Spleen (tissue), 11 donors: ENCODE data around the gene SUSD6. TPM values are rescaled to one million over a fixed set of nuclear protein-coding genes. Genes with fewer than 3 reads are reported as not detected.
"Not testable (repeated sequence)": the region's sequence is repeated elsewhere in the genome, so short reads cannot be mapped to it uniquely, and the experiment has no call there.

Experiments
- DNase-seq: peaks from one replicate; pipeline ENCODE4 v3.0.0-alpha.2; 2020
- H3K27ac ChIP-seq, 8 donors: fragments of 200-600 bp; sonication (generic) in 7 of 8; 1 replicate in 4 of 8; 2 replicates in 4 of 8; pipeline versions ENCODE4 v1.5.0 to v1.8.0; 2016 to 2021; ENCODE audit warnings: inconsistent platforms in 4 of 8, mild to moderate bottlenecking in 4 of 8, moderate library complexity in 1 of 8
- H3K27me3 ChIP-seq, 7 donors: fragments of 200-600 bp; sonication (generic) in 6 of 7; replicated peaks in 1 of 7; 1 replicate in 4 of 7; 2 replicates in 3 of 7; pipeline versions ENCODE4 v1.5.0 to v1.8.0; 2016 to 2021; ENCODE audit warnings: inconsistent platforms in 3 of 7, mild to moderate bottlenecking in 1 of 7
- H3K36me3 ChIP-seq, 6 donors: fragments of 200-600 bp; sonication (generic) in 5 of 6; 1 replicate in 4 of 6; 2 replicates in 2 of 6; pipeline versions ENCODE4 v1.5.0 to v1.8.0; 2016 to 2021; ENCODE audit warnings: inconsistent platforms in 2 of 6
- H3K4me1 ChIP-seq, 6 donors: fragments of 200-600 bp; sonication (generic) in 5 of 6; 1 replicate in 3 of 6; 2 replicates in 3 of 6; pipeline versions ENCODE4 v1.5.0 to v1.8.0; 2016 to 2021; ENCODE audit warnings: inconsistent platforms in 3 of 6
- H3K4me3 ChIP-seq, 8 donors: fragments of 200-600 bp; sonication (generic) in 7 of 8; 1 replicate in 4 of 8; 2 replicates in 4 of 8; pipeline versions ENCODE4 v1.5.0 to v1.8.0; 2016 to 2021; ENCODE audit warnings: inconsistent platforms in 4 of 8, mild to moderate bottlenecking in 4 of 8, moderate library complexity in 2 of 8
- H3K9me3 ChIP-seq, 8 donors: fragments of 200-600 bp; sonication (generic) in 7 of 8; 1 replicate in 4 of 8; 2 replicates in 4 of 8; pipeline versions ENCODE4 v1.5.0 to v1.8.0; 2016 to 2021; ENCODE audit warnings: inconsistent platforms in 4 of 8
- POLR2A ChIP-seq, 3 donors: fragments of 450-650 bp; IDR thresholded peaks; one replicate each; pipeline ENCODE4 v1.5.1; 2017; ENCODE audit warnings: antibody characterized with exemption in 3 of 3, mild to moderate bottlenecking in 1 of 3
- POLR2AphosphoS5 ChIP-seq, 3 donors: sonication (generic); formaldehyde crosslinking; IDR thresholded peaks; one replicate each; pipeline ENCODE4 v1.5.1; 2017; ENCODE audit warnings: antibody characterized with exemption in 3 of 3
- WGBS, 5 donors: extraction: QIAGEN DNeasy Blood & Tissue Kit in 3 of 5; methylation state at CpG; one replicate each; pipeline versions ENCODE4 v1.1.5 to v1.1.7; 2013 to 2018; 5-methylcytosine and 5-hydroxymethylcytosine counted together
- intact Hi-C: fragments of 100-400 bp; cut with DNase I; formaldehyde crosslinking; loops from one replicate; pipeline ENCODE4 v1.15.0; 2023; ENCODE audit warnings: low total_unique reads
- polyA plus RNA-seq, 3 donors: library from polyadenylated mRNA; stranded (reverse); fragments of 200-250 nt; gene quantifications; one replicate each; pipeline ENCODE4 v1.2.1, GENCODE V29; 2013
- total RNA-seq, 7 donors: library from RNA; depleted of rRNA in 3 of 7; stranded (reverse); fragments of >200 nt in 3 of 7; fragmentation: NEBNext Ultra II Directional in 4 of 7; extraction: Animal tissue kit (Norgen Biotek cat#: 25700) in 4 of 7; gene quantifications; one replicate each; pipeline versions ENCODE4 v1.1.0 to v1.2.1, GENCODE V29; 2016 to 2021
- TF ChIP-seq, protein P1 (sequence below), 11 experiments: fragments of 200-600 bp in 7 of 11; fragments of 450-650 bp in 4 of 11; sonication (generic) in 4 of 11; IDR thresholded peaks in 8 of 11; conservative IDR thresholded peaks in 3 of 11; 1 replicate in 7 of 11; 2 replicates in 4 of 11; pipeline versions ENCODE4 v1.4.0 to v1.8.0; 2016 to 2021; ENCODE audit warnings: antibody characterized with exemption in 11 of 11, inconsistent platforms in 4 of 11, mild to moderate bottlenecking in 1 of 11
- donor health status: healthy with polysubstance abuse.
- donor health status: DM: no; HTN: no; CAD: no; lungs with moderate emphysema.
- donor health status: DM: no; HTN: no; CAD: no.
- donor health status: Bipolar disorder and iron deficiency.
- donor health status: healthy.
- donor health status: DM: no; HTN: no; CAD: no.
- donor health status: DM: yes; HTN: yes; CAD: no.

The SUSD6 gene
- total and polyA plus RNA-seq, 10 donors: 10.7 to 120 (median 86.4) TPM

DNA sequence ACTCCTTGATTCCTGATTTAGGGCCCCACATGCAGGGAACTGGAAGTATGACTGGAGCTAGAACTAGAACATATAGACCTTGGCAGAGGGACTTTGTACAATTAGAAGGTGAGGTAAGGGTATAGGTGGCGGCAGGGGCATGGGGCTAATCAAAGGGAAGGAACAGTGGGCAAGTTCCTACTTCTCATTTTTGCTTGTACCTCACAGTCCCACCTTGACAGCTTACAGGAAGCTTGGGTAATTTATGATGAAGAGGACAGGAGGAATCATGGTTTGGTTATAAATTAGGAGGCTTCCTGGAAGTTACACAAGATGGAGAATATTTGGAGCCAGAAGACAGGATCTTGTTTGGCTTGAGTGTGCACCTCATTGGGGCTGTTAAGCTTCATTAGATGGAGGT lies 33.4 kb downstream of the SUSD6 start:
- DNase-seq: no peak
- H3K27me3 ChIP-seq: no peaks in the 10 kb centered on the region
- 52 to 74% (median 63%) methylated on average over 1 of the region's 1 CpG for WGBS, 5 donors
- H3K27ac ChIP-seq: peak overlapping the region in 7 of 8 donors; percentile 54 to 85 (median 77)
- H3K4me1 ChIP-seq: peaks cover 48 to 100% (median 81%) of the 10 kb centered on the region in 6 donors
- H3K36me3 ChIP-seq: peaks cover 0 to 22% (median 3%) of the 10 kb centered on the region in 6 donors
- H3K9me3 ChIP-seq: peaks cover 0 to 29% (median 24%) of the 10 kb centered on the region in 8 donors
- TF ChIP-seq POLR2AphosphoS5 (IDR thresholded peaks at IDR 0.05) (no peak), POLR2A (IDR thresholded peaks at IDR 0.05) (no peak)
- TF ChIP-seq, protein P1, sequence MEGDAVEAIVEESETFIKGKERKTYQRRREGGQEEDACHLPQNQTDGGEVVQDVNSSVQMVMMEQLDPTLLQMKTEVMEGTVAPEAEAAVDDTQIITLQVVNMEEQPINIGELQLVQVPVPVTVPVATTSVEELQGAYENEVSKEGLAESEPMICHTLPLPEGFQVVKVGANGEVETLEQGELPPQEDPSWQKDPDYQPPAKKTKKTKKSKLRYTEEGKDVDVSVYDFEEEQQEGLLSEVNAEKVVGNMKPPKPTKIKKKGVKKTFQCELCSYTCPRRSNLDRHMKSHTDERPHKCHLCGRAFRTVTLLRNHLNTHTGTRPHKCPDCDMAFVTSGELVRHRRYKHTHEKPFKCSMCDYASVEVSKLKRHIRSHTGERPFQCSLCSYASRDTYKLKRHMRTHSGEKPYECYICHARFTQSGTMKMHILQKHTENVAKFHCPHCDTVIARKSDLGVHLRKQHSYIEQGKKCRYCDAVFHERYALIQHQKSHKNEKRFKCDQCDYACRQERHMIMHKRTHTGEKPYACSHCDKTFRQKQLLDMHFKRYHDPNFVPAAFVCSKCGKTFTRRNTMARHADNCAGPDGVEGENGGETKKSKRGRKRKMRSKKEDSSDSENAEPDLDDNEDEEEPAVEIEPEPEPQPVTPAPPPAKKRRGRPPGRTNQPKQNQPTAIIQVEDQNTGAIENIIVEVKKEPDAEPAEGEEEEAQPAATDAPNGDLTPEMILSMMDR (IDR thresholded peaks at IDR 0.05 in 8 of 11, conservative IDR thresholded peaks at IDR 0.05 in 3 of 11): no peak
- intact Hi-C loops: no loop called here
- H3K4me3 ChIP-seq: peak overlapping the region in 1 of 8 donors; percentile 44

- intact Hi-C loops: no loop called here
- Histone ChIP-seq H3K4me3 (no peak overlapping the region), H3K9me3 (peaks cover 0 to 10% (median 8%) of the 10 kb centered on the region in 8 donors), H3K27ac (peak overlapping the region in 5 of 8 donors; percentile 83 to 95 (median 90)), H3K27me3 (no peaks in the 10 kb centered on the region), H3K4me1 (peaks cover 69 to 100% (median 94%) of the 10 kb centered on the region in 6 donors), H3K36me3 (peaks cover 0 to 7% (median 2%) of the 10 kb centered on the region in 6 donors)
- 67 to 86% (median 78%) methylated on average over 2 of the region's 2 CpGs for WGBS, 5 donors
- DNase-seq: no peak
- TF ChIP-seq POLR2AphosphoS5 (IDR thresholded peaks at IDR 0.05) (no peak), POLR2A (IDR thresholded peaks at IDR 0.05) (no peak)
- TF ChIP-seq, protein P1 (IDR thresholded peaks at IDR 0.05 in 8 of 11, conservative IDR thresholded peaks at IDR 0.05 in 3 of 11): no peak
Measured at GRCh38 chr14:69647213-69647612, 35.8 kb downstream of the SUSD6 start.

GRCh38 chr14:69647642-69648041 lies 36.2 kb downstream of the SUSD6 start:
- H3K4me3 ChIP-seq, intact Hi-C loops, H3K27me3 ChIP-seq, H3K9me3 ChIP-seq, DNase-seq, H3K36me3 ChIP-seq: not testable (repeated sequence)
- WGBS, 5 donors: 86 to 92% (median 89%) methylated on average over 11 of the region's 11 CpGs
- peak overlapping the region in 6 of 8 donors; percentile 63 to 95 (median 90) for H3K27ac ChIP-seq
- H3K4me1 ChIP-seq: peaks cover 73 to 100% (median 98%) of the 10 kb centered on the region in 6 donors

DNA sequence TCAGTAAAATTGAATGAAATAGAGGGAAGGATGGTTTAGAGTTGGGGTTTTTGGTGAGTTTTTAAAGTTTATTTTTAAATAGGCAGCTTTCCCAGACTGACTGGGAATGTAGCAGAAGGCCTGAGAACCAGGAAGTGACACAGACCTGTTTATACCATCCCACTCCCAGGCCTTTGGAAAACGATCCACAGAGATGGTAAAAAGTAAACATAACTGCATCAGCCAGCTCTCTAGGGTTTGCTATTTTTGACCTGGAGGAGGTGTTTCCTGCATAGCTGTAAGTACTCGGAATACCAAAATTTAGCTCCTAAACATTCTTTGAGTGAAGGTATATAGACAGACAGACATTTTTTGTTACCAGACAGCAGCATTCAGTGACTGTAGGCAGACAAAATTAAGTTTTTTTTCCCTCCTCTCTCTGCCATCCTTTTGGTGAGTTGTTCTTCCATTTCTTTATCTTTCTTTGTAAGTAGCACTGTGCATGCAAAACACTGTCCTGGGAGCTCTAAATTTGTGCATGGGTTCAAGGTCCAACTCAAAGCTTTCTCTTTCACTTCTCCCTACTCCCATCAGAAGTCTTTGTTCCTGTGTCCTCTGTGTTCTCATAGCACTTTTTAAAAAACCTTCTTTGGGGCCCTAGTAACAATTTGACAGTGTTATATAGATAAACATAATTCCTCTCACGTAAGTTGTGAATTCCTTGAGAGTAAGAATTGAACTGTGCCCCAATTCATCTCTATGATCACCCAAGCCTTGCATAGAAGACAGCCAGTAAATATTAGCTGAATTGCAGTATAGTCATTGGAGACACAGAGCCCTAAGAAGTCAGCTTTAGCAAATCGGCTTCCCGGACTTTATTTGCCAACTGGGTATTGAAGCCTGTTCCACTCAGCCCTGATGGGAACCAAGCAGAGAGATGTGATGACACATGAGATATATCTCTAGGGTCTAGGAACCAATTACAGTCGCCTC lies 37.4 kb downstream of the SUSD6 start:
- H3K4me3 ChIP-seq: peak overlapping the region in 2 of 8 donors; percentile 1 to 5
- no peaks in the 10 kb centered on the region for H3K27me3 ChIP-seq
- intact Hi-C loops: no loop called here
- DNase-seq: no peak
- TF ChIP-seq, protein P1 (IDR thresholded peaks at IDR 0.05 in 8 of 11, conservative IDR thresholded peaks at IDR 0.05 in 3 of 11): no peak
- 49 to 57% (median 54%) methylated on average over 6 of the region's 6 CpGs for WGBS, 5 donors
- H3K36me3 ChIP-seq: no peaks in the 10 kb centered on the region
- H3K27ac ChIP-seq: peak overlapping the region; percentile 21 to 95 (median 90)
- peaks cover 75 to 100% (median 99%) of the 10 kb centered on the region in 6 donors for H3K4me1 ChIP-seq
- no peaks in the 10 kb centered on the region for H3K9me3 ChIP-seq
